PC-3 (cell line): ENCODE data around the gene ATL2. TPM values are rescaled to one million over a fixed set of nuclear protein-coding genes. Genes with fewer than 3 reads are reported as not detected.

ENCODE experiments used
- ATAC-seq: fragments of 200-7000 bp; cut with Tn5 transposase; 2 replicates; pipeline ENCODE4 v1.9.1; 2020; ENCODE audit warnings: mild to moderate bottlenecking, moderate library complexity
- BruUV-seq: library from RNA; stranded (reverse); fragments of 400-500 nt; replicated peaks from 2 replicates; lab custom pipeline; 2021; lab: Mats Ljungman, UMichigan
- CTCF ChIA-PET: fragments of 300-600 bp; sonication (Branson Sonifier 250); formaldehyde crosslinking; loops from one replicate; lab custom pipeline; 2022; ENCODE audit warnings: antibody characterized with exemption; lab: Charles Lee
- POLR2A ChIA-PET: fragments of 300-600 bp; sonication (Branson Sonifier 250); formaldehyde crosslinking; loops from one replicate; lab custom pipeline; 2022; ENCODE audit warnings: antibody characterized with exemption; ENCODE audit not compliant: unreplicated experiment; lab: Charles Lee
- DNase-seq: peaks from one replicate; pipeline ENCODE4 v3.0.0-alpha.2; 2015
- H2AFZ ChIP-seq: fragments of 300-600 bp; sonication (generic); 2 replicates; pipeline ENCODE4 v1.6.0; 2016; ENCODE audit warnings: antibody characterized with exemption, low read length
- H3F3A ChIP-seq: fragments of 300-600 bp; sonication (generic); one replicate; pipeline ENCODE4 v1.6.0; 2017; ENCODE audit warnings: antibody characterized with exemption, low read length, control low read depth, mild to moderate bottlenecking; ENCODE audit not compliant: unreplicated experiment
- H3K27ac ChIP-seq: fragments of 300-600 bp; sonication (generic); 2 replicates; pipeline ENCODE4 v1.5.1; 2016; ENCODE audit warnings: mild to moderate bottlenecking, low read length
- H3K27me3 ChIP-seq: fragments of 300-600 bp; sonication (generic); 2 replicates; pipeline ENCODE4 v1.6.1; 2016; ENCODE audit warnings: low read length, mixed read lengths
- H3K36me3 ChIP-seq: fragments of 300-600 bp; sonication (generic); 2 replicates; pipeline ENCODE4 v1.6.1; 2016; ENCODE audit warnings: low read depth, mixed run types, low read length, mixed read lengths
- H3K4me1 ChIP-seq: fragments of 300-600 bp; sonication (generic); 2 replicates; pipeline ENCODE4 v1.5.1; 2016; ENCODE audit warnings: low read length; ENCODE audit not compliant: insufficient read depth
- H3K4me2 ChIP-seq: fragments of 300-600 bp; sonication (generic); 2 replicates; pipeline ENCODE4 v1.6.0; 2016; ENCODE audit warnings: low read length
- H3K4me3 ChIP-seq: fragments of 300-600 bp; sonication (generic); 2 replicates; pipeline ENCODE4 v1.5.1; 2016; ENCODE audit warnings: mild to moderate bottlenecking, low read length, mixed read lengths
- H3K79me2 ChIP-seq: fragments of 300-600 bp; sonication (generic); 2 replicates; pipeline ENCODE4 v1.6.1; 2017; ENCODE audit warnings: low read length, mixed read lengths
- H3K9ac ChIP-seq: fragments of 300-600 bp; sonication (generic); 2 replicates; pipeline ENCODE4 v1.6.0; 2016; ENCODE audit warnings: mild to moderate bottlenecking, low read length
- H3K9me2 ChIP-seq: fragments of 300-600 bp; sonication (generic); replicated peaks from 2 replicates; pipeline ENCODE4 v1.6.1; 2016; ENCODE audit warnings: mixed run types, low read length, mixed read lengths
- H3K9me3 ChIP-seq: fragments of 300-600 bp; sonication (generic); 2 replicates; pipeline ENCODE4 v1.6.1; 2016; ENCODE audit warnings: low read length, mixed read lengths
- H4K20me1 ChIP-seq: fragments of 300-600 bp; sonication (generic); 2 replicates; pipeline ENCODE4 v1.6.1; 2016; ENCODE audit warnings: low read length, mixed read lengths
- CTCF ChIP-seq: fragments of 300-600 bp; sonication (generic); conservative IDR thresholded peaks from 2 replicates; pipeline ENCODE4 v1.5.1; 2017; ENCODE audit warnings: antibody characterized with exemption, low read depth, mild to moderate bottlenecking, low read length
- EZH2 ChIP-seq: fragments of 300-600 bp; sonication (generic); IDR thresholded peaks from one replicate; pipeline ENCODE4 v1.6.1; 2017; ENCODE audit warnings: antibody characterized with exemption, mild to moderate bottlenecking, low read length; ENCODE audit not compliant: unreplicated experiment
- EZH2phosphoT487 ChIP-seq: fragments of 300-600 bp; sonication (generic); IDR thresholded peaks from 2 replicates; pipeline ENCODE4 v1.6.1; 2018; ENCODE audit warnings: mild to moderate bottlenecking, antibody characterized with exemption, low read length, borderline replicate concordance
- intact Hi-C: fragments of 100-400 bp; cut with micrococcal nuclease; formaldehyde crosslinking; loops from 2 replicates; pipeline ENCODE4 v1.9.0; 2023
- total RNA-seq: library from RNA; depleted of rRNA; stranded (reverse); fragments of >200 nt; gene quantifications from 2 replicates; pipeline ENCODE4 v1.2.3, GENCODE V29; 2014

ATL2 gene
- total RNA-seq, 1 experiment from 2014 or later = 89.4 TPM

GRCh38 chr2:38293152-38293865, 83.8 kb downstream of the ATL2 start:
- intact Hi-C loops = no loop called here
- Histone ChIP-seq H3K4me2 (no peak overlapping the region), H3K27ac (no peak overlapping the region), H3K4me1 (no peaks in the 10 kb centered on the region), H3K27me3 (no peaks in the 10 kb centered on the region), H3F3A (no peaks in the 10 kb centered on the region), H3K9ac (no peak overlapping the region), H3K9me2 (no peaks in the 10 kb centered on the region), H4K20me1 (no peaks in the 10 kb centered on the region), H3K79me2 (no peaks in the 10 kb centered on the region), H3K36me3 (peaks cover 24% of the 10 kb centered on the region), H2AFZ (no peak overlapping the region), H3K9me3 (no peaks in the 10 kb centered on the region), H3K4me3 (no peak overlapping the region)
- TF ChIP-seq EZH2phosphoT487 (no peak), EZH2 (no peak), CTCF (no peak)
- no TSS peak for BruUV-seq
- ChIA-PET POLR2A (no interaction called here), CTCF (no interaction called here)
- DNase-seq (no peak), ATAC-seq (no peak)

GRCh38 chr2:38290332-38290731, 86.7 kb downstream of the ATL2 start:
- Histone ChIP-seq H2AFZ (no peak overlapping the region), H4K20me1 (no peaks in the 10 kb centered on the region), H3K4me3 (no peak overlapping the region), H3K4me1 (peaks cover under 1% of the 10 kb centered on the region), H3K9ac (no peak overlapping the region), H3K36me3 (no peaks in the 10 kb centered on the region), H3K4me2 (no peak overlapping the region), H3F3A (no peaks in the 10 kb centered on the region), H3K27ac (no peak overlapping the region), H3K9me3 (no peaks in the 10 kb centered on the region), H3K79me2 (no peaks in the 10 kb centered on the region), H3K9me2 (no peaks in the 10 kb centered on the region), H3K27me3 (no peaks in the 10 kb centered on the region)
- TF ChIP-seq CTCF = no peak
- TF ChIP-seq EZH2phosphoT487 = no peak
- TF ChIP-seq EZH2 = no peak
- intact Hi-C loops = no loop called here
- ATAC-seq (no peak), DNase-seq (no peak)
- ChIA-PET POLR2A (no interaction called here), CTCF (interaction anchor here (0.6 kb wide), 1 partner anchor 11 kb away, joined by 5 read pairs; no protein-coding TSS in a partner anchor)
- no TSS peak for BruUV-seq

GRCh38 chr2:38284971-38285370, 92.1 kb downstream of the ATL2 start:
- Histone ChIP-seq H3K9ac (no peak overlapping the region), H3K9me3 (no peaks in the 10 kb centered on the region), H3K4me1 (peaks cover 13% of the 10 kb centered on the region), H3K79me2 (no peaks in the 10 kb centered on the region), H3K9me2 (no peaks in the 10 kb centered on the region), H3K27me3 (no peaks in the 10 kb centered on the region), H3K36me3 (no peaks in the 10 kb centered on the region), H3K27ac (no peak overlapping the region), H4K20me1 (no peaks in the 10 kb centered on the region), H2AFZ (no peak overlapping the region), H3K4me2 (peak overlapping the region; percentile 10; the same call in 1 of the 2 replicates), H3K4me3 (no peak overlapping the region), H3F3A (no peaks in the 10 kb centered on the region)
- ChIA-PET CTCF (no interaction called here), POLR2A (no interaction called here)
- DNase-seq (peak; percentile 19), ATAC-seq (no peak)
- intact Hi-C loops = no loop called here
- TF ChIP-seq EZH2 (no peak), EZH2phosphoT487 (no peak), CTCF (no peak)
- BruUV-seq = no TSS peak
